ENCODE data around the gene LARGE1.

DNA sequence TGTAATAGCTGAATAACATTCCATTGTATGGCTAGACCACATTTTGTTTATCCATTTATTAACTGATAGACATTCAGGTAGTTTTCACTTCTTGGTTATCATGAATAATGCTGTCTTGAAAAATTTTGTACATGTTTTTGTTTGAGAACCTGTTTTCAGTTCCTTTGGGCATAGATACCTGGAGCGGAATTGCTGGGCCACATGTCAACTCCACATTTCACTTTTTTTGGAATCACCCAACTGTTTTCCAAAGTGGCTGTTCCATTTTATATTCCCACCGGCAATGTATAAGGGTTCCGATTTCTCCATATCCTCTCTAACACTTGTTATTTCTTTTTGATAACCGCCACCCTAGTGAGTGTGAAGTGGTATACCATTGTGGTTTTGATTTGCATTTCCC is 184.3 kb downstream of the LARGE1 start:
- TF ChIP-seq, protein P1, sequence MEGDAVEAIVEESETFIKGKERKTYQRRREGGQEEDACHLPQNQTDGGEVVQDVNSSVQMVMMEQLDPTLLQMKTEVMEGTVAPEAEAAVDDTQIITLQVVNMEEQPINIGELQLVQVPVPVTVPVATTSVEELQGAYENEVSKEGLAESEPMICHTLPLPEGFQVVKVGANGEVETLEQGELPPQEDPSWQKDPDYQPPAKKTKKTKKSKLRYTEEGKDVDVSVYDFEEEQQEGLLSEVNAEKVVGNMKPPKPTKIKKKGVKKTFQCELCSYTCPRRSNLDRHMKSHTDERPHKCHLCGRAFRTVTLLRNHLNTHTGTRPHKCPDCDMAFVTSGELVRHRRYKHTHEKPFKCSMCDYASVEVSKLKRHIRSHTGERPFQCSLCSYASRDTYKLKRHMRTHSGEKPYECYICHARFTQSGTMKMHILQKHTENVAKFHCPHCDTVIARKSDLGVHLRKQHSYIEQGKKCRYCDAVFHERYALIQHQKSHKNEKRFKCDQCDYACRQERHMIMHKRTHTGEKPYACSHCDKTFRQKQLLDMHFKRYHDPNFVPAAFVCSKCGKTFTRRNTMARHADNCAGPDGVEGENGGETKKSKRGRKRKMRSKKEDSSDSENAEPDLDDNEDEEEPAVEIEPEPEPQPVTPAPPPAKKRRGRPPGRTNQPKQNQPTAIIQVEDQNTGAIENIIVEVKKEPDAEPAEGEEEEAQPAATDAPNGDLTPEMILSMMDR (IDR thresholded peaks at IDR 0.05 in 8 of 11, conservative IDR thresholded peaks at IDR 0.05 in 3 of 11): no peak
- TF ChIP-seq POLR2A (IDR thresholded peaks at IDR 0.05): no peak
- TF ChIP-seq POLR2AphosphoS5 (IDR thresholded peaks at IDR 0.05): no peak
